ENCODE measurements around the gene PDLIM5.
A peak's percentile ranks its signal among the peaks of the same experiment; 100 is the strongest.
"Not testable (repeated sequence)": the region's sequence is repeated elsewhere in the genome, so short reads cannot be mapped to it uniquely, and the experiment has no call there.

PDLIM5 gene

DNA sequence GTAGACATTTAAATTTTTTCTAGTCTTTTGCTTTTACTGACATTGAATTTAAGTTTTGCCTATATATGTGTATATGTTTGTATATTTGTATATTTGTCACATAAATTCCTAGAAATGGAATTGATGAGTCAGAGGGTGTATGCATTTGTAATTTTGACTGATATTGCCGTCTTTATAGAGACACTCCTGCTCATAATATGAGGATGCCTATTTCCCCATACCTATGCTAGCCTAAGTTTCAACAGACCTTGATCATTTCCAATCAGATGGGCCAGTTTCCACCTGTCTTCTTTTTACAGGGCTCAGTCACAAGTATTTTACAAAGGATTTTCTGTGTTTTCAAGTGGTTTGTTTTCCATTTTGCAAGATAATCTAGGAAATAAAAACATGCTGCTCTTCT, 10.8 kb downstream of the PDLIM5 start:
- no peak for DNase-seq (ENCODE audit: low read depth)

- DNase-seq (ENCODE audit: low read depth), result peak; percentile 17
Observed at GRCh38 chr4:94463771-94464170, 12.0 kb downstream of the PDLIM5 start.

DNA sequence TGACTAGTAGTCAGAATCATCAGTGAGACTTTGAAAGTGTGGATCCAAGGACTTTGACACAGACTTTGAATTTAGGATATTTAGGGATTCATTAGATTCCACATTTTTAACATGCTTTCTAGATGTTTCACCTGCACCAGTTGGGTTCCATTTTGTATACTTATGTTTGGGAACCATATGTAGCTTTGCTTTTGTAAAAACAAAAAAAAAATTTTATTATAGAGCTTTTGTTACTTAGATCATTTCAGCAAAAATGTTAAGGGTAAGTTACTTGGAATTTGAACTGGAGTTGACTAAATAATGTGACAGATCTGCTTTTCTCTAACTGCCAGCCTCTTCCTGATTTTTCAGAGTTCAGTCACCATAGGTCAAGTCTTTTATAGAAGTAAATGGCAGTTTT, 14.6 kb downstream of the PDLIM5 start:
- DNase-seq (ENCODE audit: low read depth), result no peak

DNA sequence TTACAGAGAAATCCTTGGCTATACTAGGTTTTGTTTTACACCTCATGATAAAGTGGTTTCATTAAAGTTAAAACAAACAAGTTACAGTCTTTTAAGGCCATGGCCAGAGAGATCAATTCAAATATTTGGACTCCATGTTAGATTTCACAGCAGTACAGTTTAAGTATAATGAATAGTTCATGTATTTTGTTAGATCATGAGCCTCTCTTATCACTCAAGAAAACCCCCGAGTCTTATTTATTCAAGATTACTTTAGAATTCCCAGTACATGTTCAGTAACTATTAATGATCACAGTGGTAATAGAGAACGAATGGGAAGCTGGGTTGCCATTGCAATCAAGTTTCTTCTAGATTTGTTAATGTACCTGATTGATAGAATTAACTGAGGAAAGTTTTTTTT, 15.2 kb downstream of the PDLIM5 start:
- no peak for DNase-seq (ENCODE audit: low read depth)

DNA sequence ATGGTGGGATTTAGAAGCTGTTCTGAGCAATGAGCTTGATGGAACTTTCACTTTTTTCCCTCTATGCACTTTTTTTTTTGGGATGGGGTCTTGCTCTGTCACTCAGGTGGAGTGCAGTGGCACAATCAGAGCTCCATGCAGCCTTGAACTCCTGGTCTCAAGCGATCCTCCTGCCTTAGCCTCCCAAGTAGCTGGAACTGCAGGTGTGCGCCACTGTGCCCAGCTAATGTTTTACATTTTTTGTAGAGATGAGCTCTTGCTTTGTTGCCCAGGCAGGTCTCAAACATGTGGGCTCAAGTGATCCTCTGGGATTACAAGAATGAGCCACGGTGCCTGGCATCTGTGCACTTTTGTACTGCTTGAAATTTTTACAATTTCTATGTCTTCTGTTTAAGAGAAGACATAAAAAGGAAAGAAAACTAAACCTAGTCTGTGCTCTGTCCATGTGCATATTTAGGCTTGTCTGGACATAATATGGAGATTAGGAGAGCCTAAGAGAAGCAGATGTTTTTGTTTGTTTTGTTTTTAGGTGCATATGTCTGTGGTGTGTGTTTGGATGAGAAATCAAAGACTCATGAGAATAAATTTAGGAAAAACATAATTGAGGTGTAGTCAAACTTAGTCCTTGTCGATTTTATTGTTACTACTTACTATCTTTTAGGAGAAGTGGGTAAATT, 16.5 kb downstream of the PDLIM5 start:
- no peak for DNase-seq (ENCODE audit: low read depth)

DNA sequence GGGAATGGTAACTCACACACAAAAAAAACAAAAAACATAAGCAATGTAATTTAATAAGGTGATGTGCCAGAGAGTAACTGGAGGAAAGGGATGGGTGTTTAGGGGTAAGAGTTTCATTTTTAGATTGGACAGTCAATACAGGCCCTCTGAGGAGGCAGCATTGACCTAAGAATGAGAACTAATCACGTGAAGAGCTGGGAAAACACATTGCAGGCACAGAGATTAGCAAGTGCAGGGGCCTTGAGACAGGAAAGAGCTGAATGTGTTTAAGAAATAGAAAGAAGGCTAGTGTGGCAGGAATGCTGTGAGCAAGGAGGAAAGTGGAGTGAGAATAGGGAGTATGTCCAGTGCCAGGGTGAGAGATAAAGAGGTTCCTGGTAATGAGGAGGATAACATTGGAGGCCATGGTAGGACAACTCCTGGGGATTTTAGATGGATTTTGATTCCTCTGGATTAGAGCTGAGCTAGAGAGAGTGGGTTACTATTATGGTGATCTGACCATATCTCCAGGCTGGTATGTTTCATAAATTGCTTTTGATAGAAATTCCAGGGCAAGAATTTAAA, 17.6 kb downstream of the PDLIM5 start:
- DNase-seq (ENCODE audit: low read depth), result no peak

DNA sequence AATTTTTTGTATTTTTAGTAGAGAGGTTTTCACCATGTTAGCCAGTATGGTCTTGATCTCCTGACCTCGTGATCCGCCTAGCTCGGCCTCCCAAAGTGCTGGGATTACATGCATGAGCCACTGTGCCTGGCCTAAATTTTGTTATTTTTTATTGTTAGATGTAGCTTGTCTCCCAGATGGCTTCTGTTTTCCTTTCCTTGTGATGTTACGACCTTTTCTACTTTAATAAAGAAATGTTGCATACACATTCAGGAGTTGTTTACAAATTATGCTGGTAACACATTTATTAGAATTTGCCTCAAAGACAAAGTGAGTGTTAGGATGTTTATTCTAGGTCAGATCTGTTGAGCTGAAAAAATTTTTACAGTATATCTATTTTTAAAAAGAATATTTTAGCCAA, 18.4 kb downstream of the PDLIM5 start:
- no peak for DNase-seq (ENCODE audit: low read depth)

DNA sequence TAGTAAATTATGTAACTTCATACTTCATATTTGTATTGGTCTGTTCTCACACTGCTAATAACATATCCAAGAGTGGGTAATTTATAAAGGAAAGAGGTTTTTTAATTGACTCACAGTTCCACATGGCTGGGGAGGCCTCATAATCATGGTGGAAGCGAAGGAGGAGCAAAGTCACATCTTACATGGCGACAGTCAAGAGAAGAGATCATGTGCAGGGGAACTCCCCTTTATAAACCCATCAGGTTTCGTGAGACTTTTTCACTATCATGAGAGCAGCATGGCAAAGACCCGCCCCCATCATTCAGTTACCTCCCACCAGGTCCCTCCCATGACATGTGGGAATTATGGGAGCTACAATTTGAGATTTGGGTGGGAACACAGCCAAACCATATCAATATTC, 19.0 kb downstream of the PDLIM5 start:
- DNase-seq (ENCODE audit: low read depth), result not testable (repeated sequence)

GRCh38 chr4:94472056-94472826, 20.5 kb downstream of the PDLIM5 start:
- peak; percentile 92 for DNase-seq (ENCODE audit: low read depth)

DNA sequence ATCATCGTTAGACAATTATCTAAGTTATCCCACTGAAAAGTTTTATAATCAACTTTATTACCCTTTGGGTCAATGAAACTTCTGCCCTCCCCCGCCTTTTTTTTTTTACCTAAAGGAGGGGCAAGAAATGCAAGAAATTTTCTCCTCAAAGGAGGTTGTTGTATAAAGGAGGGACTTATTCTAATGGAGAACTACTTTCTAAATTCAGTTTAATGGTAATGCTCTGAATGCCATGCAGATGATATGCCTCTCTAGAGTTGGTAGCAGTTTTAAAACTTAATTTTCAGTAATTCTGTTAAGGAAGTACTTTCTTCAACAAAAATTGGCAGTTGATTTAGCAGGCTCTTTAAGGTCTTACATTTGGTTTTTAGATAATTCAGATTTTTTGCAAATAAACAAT, 23.3 kb downstream of the PDLIM5 start:
- DNase-seq (ENCODE audit: low read depth), result no peak

- no peak for DNase-seq (ENCODE audit: low read depth)
Observed at GRCh38 chr4:94475794-94476193, 24.1 kb downstream of the PDLIM5 start.

- DNase-seq (ENCODE audit: low read depth), result no peak
Observed at GRCh38 chr4:94477227-94477626, 25.5 kb downstream of the PDLIM5 start.

GRCh38 chr4:94478805-94479204, 27.1 kb downstream of the PDLIM5 start:
- DNase-seq (ENCODE audit: low read depth), result not testable (repeated sequence)

- no peak for DNase-seq (ENCODE audit: low read depth)
Observed at GRCh38 chr4:94479358-94480141, 27.8 kb downstream of the PDLIM5 start.

- no peak for DNase-seq (ENCODE audit: low read depth)
Observed at GRCh38 chr4:94480362-94480951, 28.7 kb downstream of the PDLIM5 start.

DNA sequence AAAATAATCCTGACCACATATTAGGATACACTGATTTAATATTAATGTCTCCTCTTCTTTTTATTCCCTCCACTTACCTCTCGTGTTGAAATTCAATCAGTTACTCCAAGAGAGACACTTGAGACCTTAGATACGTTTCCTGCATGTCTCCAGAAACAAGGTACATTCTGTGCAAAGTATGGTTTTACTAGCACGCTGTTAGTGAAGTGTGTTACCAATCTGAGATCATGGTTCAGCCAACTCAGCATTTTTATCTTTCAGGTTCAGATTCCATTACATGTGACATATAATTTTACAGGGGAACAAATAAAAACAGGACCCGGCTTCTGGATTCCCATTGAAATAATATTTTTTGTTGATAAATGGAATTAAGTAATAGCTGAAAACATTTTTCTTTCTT, 32.2 kb downstream of the PDLIM5 start:
- no peak for DNase-seq (ENCODE audit: low read depth)

DNA sequence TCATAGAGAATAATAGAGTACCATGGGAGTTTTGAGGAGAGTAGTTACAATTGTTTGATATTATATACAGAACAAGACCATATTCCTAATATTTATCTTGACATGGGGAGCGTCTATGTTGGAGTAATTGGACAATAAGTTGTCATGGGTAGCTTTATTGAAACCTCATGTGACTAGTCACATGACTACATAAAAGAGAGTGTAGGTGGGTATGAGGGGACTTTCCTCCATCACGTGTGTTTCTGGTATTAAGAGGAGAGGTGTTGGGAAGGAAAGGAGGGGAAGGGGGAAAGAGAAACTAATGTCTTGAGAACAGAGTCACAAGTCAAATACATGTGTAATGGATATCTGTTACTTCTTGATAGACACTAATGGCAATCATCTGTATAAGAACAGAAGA, 33.1 kb downstream of the PDLIM5 start:
- DNase-seq (ENCODE audit: low read depth), result no peak

GRCh38 chr4:94486372-94486801, 34.6 kb downstream of the PDLIM5 start:
- DNase-seq (ENCODE audit: low read depth), result no peak

GRCh38 chr4:94488670-94489069, 36.9 kb downstream of the PDLIM5 start:
- no peak for DNase-seq (ENCODE audit: low read depth)

DNA sequence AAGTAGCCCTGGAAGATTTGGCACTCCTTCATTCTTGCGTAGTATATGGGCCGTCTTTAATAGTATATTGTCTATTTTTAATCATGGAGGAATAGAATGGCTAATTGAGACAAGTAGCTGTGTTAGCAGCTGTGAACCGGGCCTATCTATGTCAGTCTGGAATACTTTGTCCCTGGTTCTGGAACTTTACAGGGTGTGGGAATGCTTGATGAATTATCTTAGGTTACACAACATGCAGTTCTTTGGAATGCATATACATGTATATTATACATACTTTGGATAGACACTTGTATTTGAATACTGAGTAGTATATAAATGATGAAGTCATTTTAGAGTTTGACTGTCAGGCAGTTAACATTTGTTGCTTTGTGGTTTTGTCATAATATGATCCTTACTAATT, 37.4 kb downstream of the PDLIM5 start:
- no peak for DNase-seq (ENCODE audit: low read depth)

GRCh38 chr4:94490437-94490836, 38.7 kb downstream of the PDLIM5 start:
- no peak for DNase-seq (ENCODE audit: low read depth)

DNA sequence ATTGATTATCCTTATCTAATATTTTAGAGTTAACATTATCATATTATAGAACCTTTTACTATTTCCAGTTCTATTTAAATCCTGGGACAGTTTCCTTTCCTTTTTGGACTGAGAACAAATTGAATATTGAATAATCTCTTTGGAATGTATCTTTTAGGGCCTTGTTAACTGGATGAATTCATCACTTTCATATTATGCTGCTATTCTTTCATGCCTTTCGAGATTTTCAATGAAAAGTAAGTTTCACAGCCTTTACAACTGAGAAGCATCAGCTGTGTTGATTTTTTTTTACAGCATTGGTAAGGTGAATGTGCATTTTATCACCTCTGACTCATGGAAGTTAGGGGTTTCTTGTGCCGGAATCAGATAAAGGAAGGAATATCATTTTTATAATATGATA, 39.6 kb downstream of the PDLIM5 start:
- DNase-seq (ENCODE audit: low read depth), result no peak

Measured in fibroblast of gingiva (primary cell).